Progenitor cell of endocrine pancreas (in vitro differentiated cells): ENCODE results near the gene ALG11. TPM values are rescaled to one million over a fixed set of nuclear protein-coding genes. Genes with fewer than 3 reads are reported as not detected.

Experiments used
- DNase-seq: peaks from one replicate; pipeline ENCODE4 v3.0.0; 2021; ENCODE audit warnings: low spot score; ENCODE audit not compliant: unreplicated experiment
- H3K27ac Mint-ChIP-seq: 2 replicates; pipeline ENCODE4 v1.8.0; 2021; ENCODE audit warnings: mild to moderate bottlenecking, moderate library complexity, mixed read lengths
- H3K27me3 Mint-ChIP-seq: 2 replicates; pipeline ENCODE4 v1.8.0; 2021; ENCODE audit warnings: mixed read lengths
- H3K36me3 Mint-ChIP-seq: 2 replicates; pipeline ENCODE4 v1.8.0; 2022; ENCODE audit warnings: mixed read lengths; ENCODE audit not compliant: insufficient read depth
- H3K4me1 Mint-ChIP-seq: 2 replicates; pipeline ENCODE4 v1.8.0; 2021; ENCODE audit warnings: low read depth, mixed read lengths
- H3K4me3 Mint-ChIP-seq: 2 replicates; pipeline ENCODE4 v1.8.0; 2021; ENCODE audit warnings: low read depth, mild to moderate bottlenecking, moderate library complexity, mixed read lengths
- H3K9me3 Mint-ChIP-seq: 2 replicates; pipeline ENCODE4 v1.8.0; 2021; ENCODE audit warnings: low read depth, mixed read lengths
- total RNA-seq: library from RNA; stranded (reverse); gene quantifications from 2 replicates; pipeline ENCODE4 v1.2.1, GENCODE V29; 2021
- TF ChIP-seq, protein P1 (sequence below): fragments of 200-600 bp; sonication (generic); IDR thresholded peaks from one replicate; pipeline ENCODE4 v1.5.0; 2021; ENCODE audit warnings: antibody characterized with exemption, mild to moderate bottlenecking; ENCODE audit not compliant: unreplicated experiment

The ALG11 gene
- total RNA-seq, 1 donor from 2014 or later: 45.1 TPM

GRCh38 chr13:52003541-52003940 is 8.7 kb upstream of the ALG11 start:
- Mint-ChIP-seq H3K27ac (peak overlapping the region; percentile 92), H3K4me1 (peaks cover 81% of the 10 kb centered on the region), H3K4me3 (no peak overlapping the region), H3K9me3 (no peaks in the 10 kb centered on the region), H3K36me3 (peaks cover 10% of the 10 kb centered on the region), H3K27me3 (no peaks in the 10 kb centered on the region)
- TF ChIP-seq, protein P1, sequence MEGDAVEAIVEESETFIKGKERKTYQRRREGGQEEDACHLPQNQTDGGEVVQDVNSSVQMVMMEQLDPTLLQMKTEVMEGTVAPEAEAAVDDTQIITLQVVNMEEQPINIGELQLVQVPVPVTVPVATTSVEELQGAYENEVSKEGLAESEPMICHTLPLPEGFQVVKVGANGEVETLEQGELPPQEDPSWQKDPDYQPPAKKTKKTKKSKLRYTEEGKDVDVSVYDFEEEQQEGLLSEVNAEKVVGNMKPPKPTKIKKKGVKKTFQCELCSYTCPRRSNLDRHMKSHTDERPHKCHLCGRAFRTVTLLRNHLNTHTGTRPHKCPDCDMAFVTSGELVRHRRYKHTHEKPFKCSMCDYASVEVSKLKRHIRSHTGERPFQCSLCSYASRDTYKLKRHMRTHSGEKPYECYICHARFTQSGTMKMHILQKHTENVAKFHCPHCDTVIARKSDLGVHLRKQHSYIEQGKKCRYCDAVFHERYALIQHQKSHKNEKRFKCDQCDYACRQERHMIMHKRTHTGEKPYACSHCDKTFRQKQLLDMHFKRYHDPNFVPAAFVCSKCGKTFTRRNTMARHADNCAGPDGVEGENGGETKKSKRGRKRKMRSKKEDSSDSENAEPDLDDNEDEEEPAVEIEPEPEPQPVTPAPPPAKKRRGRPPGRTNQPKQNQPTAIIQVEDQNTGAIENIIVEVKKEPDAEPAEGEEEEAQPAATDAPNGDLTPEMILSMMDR: no peak
- DNase-seq: no peak

GRCh38 chr13:52004511-52005170 is 7.6 kb upstream of the ALG11 start:
- DNase-seq: no peak
- Mint-ChIP-seq H3K27ac (peak overlapping the region; percentile 92), H3K4me3 (peak overlapping the region; percentile 7), H3K9me3 (no peaks in the 10 kb centered on the region), H3K36me3 (peaks cover 12% of the 10 kb centered on the region), H3K27me3 (no peaks in the 10 kb centered on the region), H3K4me1 (peaks cover 77% of the 10 kb centered on the region)
- TF ChIP-seq, protein P1: no peak

DNA sequence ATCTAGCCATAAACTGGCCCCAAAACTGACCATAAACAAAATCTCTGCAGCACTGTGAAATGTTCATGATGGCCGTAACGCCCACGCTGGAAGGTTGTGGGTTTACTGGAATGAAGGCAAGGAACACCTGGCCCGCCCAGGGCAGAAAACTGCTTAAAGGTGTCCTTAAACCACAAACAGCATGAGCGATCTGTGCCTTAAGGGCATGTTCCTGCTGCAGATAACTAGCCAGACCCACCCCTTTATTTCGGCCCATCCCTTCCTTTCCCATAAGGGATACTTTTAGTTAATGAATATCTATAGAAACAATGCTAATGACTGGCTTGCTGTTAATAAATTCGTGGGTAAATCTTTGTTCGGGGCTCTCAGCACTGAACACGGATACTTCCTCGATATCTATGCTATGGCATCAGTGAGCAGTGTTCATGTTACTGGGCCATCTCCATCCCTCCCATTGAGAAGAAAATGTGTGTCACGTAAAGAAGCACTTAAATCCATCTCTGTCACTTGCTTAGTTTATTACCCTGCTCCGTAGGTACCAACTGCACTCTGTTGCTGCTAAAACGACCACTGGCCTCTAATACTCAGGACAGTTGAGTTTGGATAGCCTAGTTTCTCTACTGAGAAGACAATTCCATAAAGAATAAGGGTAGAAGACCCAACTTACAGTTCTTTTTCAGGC is 6.2 kb upstream of the ALG11 start:
- H3K4me1 Mint-ChIP-seq: peaks cover 79% of the 10 kb centered on the region
- H3K27ac Mint-ChIP-seq: peak overlapping the region; percentile 44
- H3K36me3 Mint-ChIP-seq: peaks cover 12% of the 10 kb centered on the region
- TF ChIP-seq, protein P1: no peak
- no peak overlapping the region for H3K4me3 Mint-ChIP-seq
- DNase-seq: no peak
- H3K27me3 Mint-ChIP-seq: no peaks in the 10 kb centered on the region
- H3K9me3 Mint-ChIP-seq: no peaks in the 10 kb centered on the region

GRCh38 chr13:52006523-52007245 is 5.5 kb upstream of the ALG11 start:
- no peak for DNase-seq
- H3K27me3 Mint-ChIP-seq: no peaks in the 10 kb centered on the region
- H3K36me3 Mint-ChIP-seq: peaks cover 12% of the 10 kb centered on the region
- H3K27ac Mint-ChIP-seq: peak overlapping the region; percentile 44
- TF ChIP-seq, protein P1: no peak
- peaks cover 75% of the 10 kb centered on the region for H3K4me1 Mint-ChIP-seq
- H3K9me3 Mint-ChIP-seq: no peaks in the 10 kb centered on the region
- peak overlapping the region; percentile 3 for H3K4me3 Mint-ChIP-seq

DNA sequence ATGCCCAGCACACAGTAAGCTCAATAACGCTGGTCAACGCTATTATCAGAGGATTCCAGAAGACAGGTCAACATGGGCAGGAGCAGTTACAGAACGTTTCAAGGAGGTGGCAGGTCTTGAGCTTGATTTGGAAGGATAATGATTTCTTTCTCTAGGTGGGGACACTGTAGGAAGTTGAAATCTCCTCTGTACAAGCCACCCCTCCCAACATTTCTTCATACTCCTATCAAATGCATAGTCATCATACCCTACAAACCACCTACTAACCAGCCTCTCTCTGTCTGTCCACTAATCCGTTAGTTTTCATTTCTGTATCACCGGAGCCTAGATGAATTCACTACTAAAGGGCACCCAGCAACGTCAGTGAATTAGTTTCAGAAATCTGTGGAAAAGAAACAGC is 2.3 kb upstream of the ALG11 start:
- Mint-ChIP-seq H3K27me3 (no peaks in the 10 kb centered on the region), H3K36me3 (peaks cover 12% of the 10 kb centered on the region), H3K4me3 (peak overlapping the region; percentile 100), H3K4me1 (peaks cover 54% of the 10 kb centered on the region), H3K27ac (peak overlapping the region; percentile 26), H3K9me3 (no peaks in the 10 kb centered on the region)
- no peak for DNase-seq
- TF ChIP-seq, protein P1: no peak
